ENCODE data around the gene LHX4. TPM values are rescaled to one million over a fixed set of nuclear protein-coding genes. Genes with fewer than 3 reads are reported as not detected.
A peak's percentile ranks its signal among the peaks of the same experiment; 100 is the strongest.

LHX4 gene
- total and polyA plus RNA-seq, 9 of the 15 experiments (the other 6 are each of a cell fraction or from before 2014, with no cell fraction given): 0.01 to 0.11 (median 0.07) TPM; not detected in 5

- TF ChIP-seq RBM15 (IDR thresholded peaks at IDR 0.05; ENCODE audit: insufficient read depth, low read length) (no peak), FUS (optimal IDR thresholded peaks at IDR 0.05; ENCODE audit: low read depth, low read length) (no peak), NFIX (CRISPR knock-in tag; IDR thresholded peaks at IDR 0.05; ENCODE audit: low read depth) (no peak), ZNF518B (CRISPR knock-in tag; IDR thresholded peaks at IDR 0.05) (no peak), ZNF57 (CRISPR knock-in tag; IDR thresholded peaks at IDR 0.05) (no peak), KAT8 (IDR thresholded peaks at IDR 0.05; ENCODE audit: low read depth) (no peak), HEY1 (CRISPR knock-in tag; IDR thresholded peaks at IDR 0.05; ENCODE audit: borderline replicate concordance) (no peak), CUX1 (CRISPR knock-in tag; IDR thresholded peaks at IDR 0.05) (no peak), PHB2 (IDR thresholded peaks at IDR 0.05; ENCODE audit: low read depth) (no peak), SREBF1 (IDR thresholded peaks at IDR 0.05; ENCODE audit: borderline replicate concordance, low read depth, low read length) (no peak), JUND (IDR thresholded peaks at IDR 0.05; ENCODE audit: borderline replicate concordance, low read depth, low read length) (no peak), JUND (tag; IDR thresholded peaks at IDR 0.05; ENCODE audit: borderline replicate concordance, low read depth, low read length) (no peak), HOMEZ (CRISPR knock-in tag; IDR thresholded peaks at IDR 0.05) (no peak), CTCF (IDR thresholded peaks at IDR 0.05 in 2 of 3, conservative IDR thresholded peaks at IDR 0.05 in 1 of 3; ENCODE audit: insufficient read depth in 2 of 3, low read depth in 1 of 3, low read length in 3 of 3) (peak; percentile 41 to 85 (median 44); a peak in 5 of 6 replicates), ZNF3 (CRISPR knock-in tag; IDR thresholded peaks at IDR 0.05) (no peak)
Measured at GRCh38 chr1:180243517-180244221, 13.6 kb downstream of the LHX4 start (continued).

Measured in K562 (cell line).